ENCODE results near the gene RASSF4. TPM values are rescaled to one million over a fixed set of nuclear protein-coding genes. Genes with fewer than 3 reads are reported as not detected.

Gene RASSF4
- total and polyA plus RNA-seq, 4 donors: 8.2 to 26.9 (median 12.4) TPM

DNA sequence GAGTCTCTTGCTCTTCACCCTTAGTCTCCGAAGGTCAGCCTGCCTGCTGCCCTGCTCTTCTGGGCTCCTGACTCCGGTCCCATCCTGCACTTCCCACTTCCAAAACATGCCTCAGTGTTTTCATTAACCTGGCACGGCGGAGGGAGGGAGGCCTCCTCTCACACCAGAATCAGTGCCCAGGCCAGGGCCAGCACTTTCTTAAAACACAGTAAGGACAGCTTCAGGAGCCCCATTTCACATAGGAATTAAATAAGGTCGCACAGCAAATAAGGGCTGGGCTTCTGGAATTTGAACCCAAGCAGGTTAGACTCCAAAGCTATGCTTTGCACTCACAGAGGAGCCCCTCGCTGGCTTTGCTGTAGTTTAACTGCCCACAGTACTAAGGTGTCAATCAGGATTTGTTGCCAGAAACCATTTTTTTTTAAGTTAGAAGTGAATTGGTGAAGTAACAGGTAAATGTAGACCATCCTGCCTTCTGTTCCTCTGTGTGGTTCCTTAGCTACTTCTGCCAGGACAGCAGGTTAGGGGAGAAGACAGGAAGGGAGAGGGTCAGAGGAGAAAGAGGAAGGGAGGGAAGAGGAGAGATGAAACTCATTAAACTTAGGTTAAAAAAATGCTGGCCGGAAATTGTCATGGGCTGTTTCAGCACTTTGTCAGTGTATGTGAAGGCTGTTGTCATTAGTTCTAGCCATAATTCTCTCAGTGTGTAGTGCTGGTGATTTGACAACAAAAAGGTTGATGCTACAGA lies 1.1 kb downstream of the RASSF4 start (continued):
- TF ChIP-seq, protein P1, sequence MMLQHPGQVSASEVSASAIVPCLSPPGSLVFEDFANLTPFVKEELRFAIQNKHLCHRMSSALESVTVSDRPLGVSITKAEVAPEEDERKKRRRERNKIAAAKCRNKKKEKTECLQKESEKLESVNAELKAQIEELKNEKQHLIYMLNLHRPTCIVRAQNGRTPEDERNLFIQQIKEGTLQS (IDR thresholded peaks at IDR 0.05): no peak

DNA sequence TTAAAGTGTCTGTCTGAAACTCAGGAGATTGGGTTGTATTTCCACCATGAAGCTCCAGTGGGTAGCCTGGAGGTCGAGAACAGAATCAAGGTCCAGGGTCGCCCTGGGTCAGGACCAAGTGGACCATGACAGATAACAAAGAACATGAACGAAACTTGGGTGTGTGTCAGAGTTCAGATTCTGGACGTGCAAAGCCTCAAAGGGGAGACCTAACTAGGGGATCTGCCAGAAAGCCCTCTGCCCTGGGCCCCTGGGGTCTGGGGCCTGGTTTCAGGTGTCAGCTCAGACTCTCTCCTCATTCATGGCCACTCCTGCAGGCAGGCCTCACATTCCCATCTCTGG lies 1.6 kb downstream of the RASSF4 start:
- Histone ChIP-seq H3K4me1 (ENCODE audit: control insufficient read depth in 4 of 4, insufficient read depth in 4 of 4, low read length in 3 of 4) (peaks cover 12 to 42% (median 19%) of the 10 kb centered on the region in 4 donors), H3K9ac (ENCODE audit: low read depth in 1 of 2, low read length in 2 of 2) (no peak overlapping the region), H3K27ac (ENCODE audit: low read depth in 1 of 2, low read length in 2 of 2) (no peak overlapping the region), H3K9me3 (ENCODE audit: control insufficient read depth in 4 of 4, low read length in 3 of 4) (no peaks in the 10 kb centered on the region), H3K4me3 (ENCODE audit: low read depth in 1 of 3, low read length in 3 of 3) (no peak overlapping the region), H3K36me3 (ENCODE audit: control insufficient read depth in 4 of 4, insufficient read depth in 3 of 4, low read depth in 1 of 4, low read length in 3 of 4) (no peaks in the 10 kb centered on the region), H3K27me3 (ENCODE audit: control insufficient read depth in 4 of 4, insufficient read depth in 4 of 4, low read length in 3 of 4) (no peaks in the 10 kb centered on the region)
- 34% methylated on average over 4 of the region's 4 CpGs for WGBS
- no peak for TF ChIP-seq FOXA1 (IDR thresholded peaks at IDR 0.05)
- peak in 1 of 2 donors; percentile 17 for TF ChIP-seq RXRA (IDR thresholded peaks at IDR 0.05)
- TF ChIP-seq, protein P2, sequence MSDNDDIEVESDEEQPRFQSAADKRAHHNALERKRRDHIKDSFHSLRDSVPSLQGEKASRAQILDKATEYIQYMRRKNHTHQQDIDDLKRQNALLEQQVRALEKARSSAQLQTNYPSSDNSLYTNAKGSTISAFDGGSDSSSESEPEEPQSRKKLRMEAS (IDR thresholded peaks at IDR 0.05): no peak
- peak in 1 of 2 donors; percentile 6 for TF ChIP-seq HNF4A (conservative IDR thresholded peaks at IDR 0.05)
- peak; percentile 29 for DNase-seq (ENCODE audit: low spot score)

DNA sequence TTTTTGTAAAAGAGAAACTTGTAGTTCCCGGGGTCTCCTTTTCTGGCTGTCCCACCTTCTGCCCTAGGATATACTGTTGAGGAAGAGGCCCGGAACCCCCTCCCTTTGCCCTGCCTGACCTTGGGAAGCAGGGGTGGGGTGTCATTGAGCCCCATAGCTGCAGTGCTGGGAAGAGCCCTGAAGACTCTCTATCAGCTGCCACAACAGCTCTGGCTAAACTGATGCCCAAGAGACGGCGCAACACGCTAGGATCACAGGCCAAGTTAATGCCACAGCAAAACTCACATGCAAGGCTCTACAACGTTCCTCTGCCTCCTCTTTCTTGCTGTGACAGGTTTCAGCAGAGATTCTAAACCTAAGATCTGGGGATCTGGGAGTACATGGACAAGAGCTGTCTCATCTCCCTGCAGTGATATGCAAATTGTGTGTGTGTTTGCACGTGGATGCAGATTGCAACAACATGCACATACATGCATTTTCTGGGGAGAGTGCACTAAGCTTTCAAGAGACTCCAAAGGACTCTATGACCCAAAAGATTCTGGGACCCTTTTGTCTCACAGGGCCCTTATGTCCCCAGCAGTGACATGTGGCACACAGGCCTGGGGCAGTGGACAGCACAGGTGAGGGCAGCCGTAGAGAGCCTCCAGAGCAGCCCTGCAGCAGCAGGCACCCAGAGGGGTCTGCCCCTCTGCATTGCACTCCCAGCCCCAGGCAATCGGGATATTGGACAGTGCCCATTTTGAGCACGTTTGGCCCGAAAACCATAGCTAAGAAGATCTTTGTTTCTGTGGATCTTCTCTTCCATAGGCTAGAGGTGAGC lies 2.5 kb downstream of the RASSF4 start:
- Histone ChIP-seq H3K4me1 (ENCODE audit: control insufficient read depth in 4 of 4, insufficient read depth in 4 of 4, low read length in 3 of 4) (peaks cover 12 to 45% (median 19%) of the 10 kb centered on the region in 4 donors), H3K27ac (ENCODE audit: low read depth in 1 of 2, low read length in 2 of 2) (no peak overlapping the region), H3K9ac (ENCODE audit: low read depth in 1 of 2, low read length in 2 of 2) (no peak overlapping the region), H3K36me3 (ENCODE audit: control insufficient read depth in 4 of 4, insufficient read depth in 3 of 4, low read depth in 1 of 4, low read length in 3 of 4) (no peaks in the 10 kb centered on the region), H3K4me3 (ENCODE audit: low read depth in 1 of 3, low read length in 3 of 3) (no peak overlapping the region), H3K9me3 (ENCODE audit: control insufficient read depth in 4 of 4, low read length in 3 of 4) (no peaks in the 10 kb centered on the region), H3K27me3 (ENCODE audit: control insufficient read depth in 4 of 4, insufficient read depth in 4 of 4, low read length in 3 of 4) (no peaks in the 10 kb centered on the region)
- no peak for TF ChIP-seq YY1 (IDR thresholded peaks at IDR 0.05)
- TF ChIP-seq, protein P1 (IDR thresholded peaks at IDR 0.05): no peak
- TF ChIP-seq FOXA1 (IDR thresholded peaks at IDR 0.05): no peak
- DNase-seq (ENCODE audit: low spot score): peak; percentile 22
- WGBS: 88% methylated on average over 11 of the region's 11 CpGs

DNA sequence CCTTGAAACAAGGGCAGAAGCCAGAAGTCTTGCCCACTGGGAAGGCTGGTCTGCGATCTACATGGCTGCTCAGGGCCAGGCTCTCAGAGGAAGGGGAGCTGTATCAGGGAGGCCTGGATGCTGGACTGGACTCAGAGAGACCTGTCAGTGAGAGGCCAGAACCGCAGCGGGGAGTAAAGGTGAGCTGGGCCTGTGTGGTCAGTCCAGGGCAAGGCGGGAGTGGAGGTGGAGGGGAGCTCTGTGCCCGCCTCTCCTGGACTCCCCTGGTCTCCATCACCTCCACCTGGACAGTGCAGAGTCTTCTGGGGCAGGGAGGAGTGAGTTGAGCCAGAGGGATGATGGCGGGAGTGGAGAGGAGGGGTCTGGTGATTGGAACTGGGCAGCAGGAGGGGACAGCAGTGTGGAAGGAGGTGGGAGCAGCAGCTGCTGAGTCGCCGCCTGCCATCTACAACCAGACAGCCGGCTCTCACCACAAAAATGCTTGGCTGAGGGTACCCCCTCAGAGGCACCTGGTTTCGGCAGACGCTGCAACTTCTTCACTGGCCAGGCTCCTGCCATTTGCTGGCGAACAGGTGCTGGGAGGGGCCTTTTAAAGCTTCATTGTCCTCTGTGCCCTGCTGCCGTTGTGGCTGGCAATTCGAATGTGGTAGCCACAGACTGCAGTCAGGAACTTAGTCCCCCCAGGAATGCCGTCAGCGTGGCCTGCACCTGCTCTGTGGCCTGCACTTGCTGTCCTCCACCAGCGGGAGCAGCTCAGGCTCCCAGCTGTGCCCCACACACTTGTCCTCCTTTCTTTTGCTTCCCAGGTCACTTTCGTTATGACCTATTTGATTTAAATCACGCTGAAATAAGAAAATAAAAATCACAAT lies 3.5 kb downstream of the RASSF4 start:
- WGBS: 82% methylated on average over 19 of the region's 19 CpGs
- H3K4me3 ChIP-seq (ENCODE audit: low read depth in 1 of 3, low read length in 3 of 3): no peak overlapping the region
- no peaks in the 10 kb centered on the region for H3K9me3 ChIP-seq (ENCODE audit: control insufficient read depth in 4 of 4, low read length in 3 of 4)
- peak; percentile 27 for DNase-seq (ENCODE audit: low spot score)
- no peak overlapping the region for H3K9ac ChIP-seq (ENCODE audit: low read depth in 1 of 2, low read length in 2 of 2)
- peaks cover 13 to 44% (median 21%) of the 10 kb centered on the region in 4 donors for H3K4me1 ChIP-seq (ENCODE audit: control insufficient read depth in 4 of 4, insufficient read depth in 4 of 4, low read length in 3 of 4)
- H3K27ac ChIP-seq (ENCODE audit: low read depth in 1 of 2, low read length in 2 of 2): peak overlapping the region in 1 of 2 donors; percentile 21
- no peaks in the 10 kb centered on the region for H3K27me3 ChIP-seq (ENCODE audit: control insufficient read depth in 4 of 4, insufficient read depth in 4 of 4, low read length in 3 of 4)
- TF ChIP-seq RAD21 (IDR thresholded peaks at IDR 0.05): peak in 1 of 2 donors; percentile 38
- no peak for TF ChIP-seq JUND (IDR thresholded peaks at IDR 0.05)
- no peak for TF ChIP-seq NR2F2 (IDR thresholded peaks at IDR 0.05)
- no peak for TF ChIP-seq HNF4A (conservative IDR thresholded peaks at IDR 0.05)
- TF ChIP-seq, protein P1 (IDR thresholded peaks at IDR 0.05): no peak
- TF ChIP-seq TAF1 (conservative IDR thresholded peaks at IDR 0.05): no peak
- no peak for TF ChIP-seq YY1 (IDR thresholded peaks at IDR 0.05)
- no peak for TF ChIP-seq HNF4G (IDR thresholded peaks at IDR 0.05)
- no peak for TF ChIP-seq GABPA (IDR thresholded peaks at IDR 0.05 in 1 of 2, conservative IDR thresholded peaks at IDR 0.05 in 1 of 2)
- TF ChIP-seq FOXA2 (IDR thresholded peaks at IDR 0.05): no peak
- TF ChIP-seq, protein P3, sequence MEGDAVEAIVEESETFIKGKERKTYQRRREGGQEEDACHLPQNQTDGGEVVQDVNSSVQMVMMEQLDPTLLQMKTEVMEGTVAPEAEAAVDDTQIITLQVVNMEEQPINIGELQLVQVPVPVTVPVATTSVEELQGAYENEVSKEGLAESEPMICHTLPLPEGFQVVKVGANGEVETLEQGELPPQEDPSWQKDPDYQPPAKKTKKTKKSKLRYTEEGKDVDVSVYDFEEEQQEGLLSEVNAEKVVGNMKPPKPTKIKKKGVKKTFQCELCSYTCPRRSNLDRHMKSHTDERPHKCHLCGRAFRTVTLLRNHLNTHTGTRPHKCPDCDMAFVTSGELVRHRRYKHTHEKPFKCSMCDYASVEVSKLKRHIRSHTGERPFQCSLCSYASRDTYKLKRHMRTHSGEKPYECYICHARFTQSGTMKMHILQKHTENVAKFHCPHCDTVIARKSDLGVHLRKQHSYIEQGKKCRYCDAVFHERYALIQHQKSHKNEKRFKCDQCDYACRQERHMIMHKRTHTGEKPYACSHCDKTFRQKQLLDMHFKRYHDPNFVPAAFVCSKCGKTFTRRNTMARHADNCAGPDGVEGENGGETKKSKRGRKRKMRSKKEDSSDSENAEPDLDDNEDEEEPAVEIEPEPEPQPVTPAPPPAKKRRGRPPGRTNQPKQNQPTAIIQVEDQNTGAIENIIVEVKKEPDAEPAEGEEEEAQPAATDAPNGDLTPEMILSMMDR (IDR thresholded peaks at IDR 0.05; ENCODE audit: low read depth, low read length, missing input control): peak; percentile 31
- no peak for TF ChIP-seq FOXA1 (IDR thresholded peaks at IDR 0.05)
- no peak for TF ChIP-seq EGR1 (IDR thresholded peaks at IDR 0.05; ENCODE audit: low read depth in 2 of 2)
- no peaks in the 10 kb centered on the region for H3K36me3 ChIP-seq (ENCODE audit: control insufficient read depth in 4 of 4, insufficient read depth in 3 of 4, low read depth in 1 of 4, low read length in 3 of 4)
